Measurements from ENCODE around the gene TIRAP. TPM values are rescaled to one million over a fixed set of nuclear protein-coding genes. Genes with fewer than 3 reads are reported as not detected.
"Not testable (repeated sequence)": the region's sequence is repeated elsewhere in the genome, so short reads cannot be mapped to it uniquely, and the experiment has no call there.

TIRAP gene
- total RNA-seq, 1 donor from 2014 or later: 11.7 TPM

DNA sequence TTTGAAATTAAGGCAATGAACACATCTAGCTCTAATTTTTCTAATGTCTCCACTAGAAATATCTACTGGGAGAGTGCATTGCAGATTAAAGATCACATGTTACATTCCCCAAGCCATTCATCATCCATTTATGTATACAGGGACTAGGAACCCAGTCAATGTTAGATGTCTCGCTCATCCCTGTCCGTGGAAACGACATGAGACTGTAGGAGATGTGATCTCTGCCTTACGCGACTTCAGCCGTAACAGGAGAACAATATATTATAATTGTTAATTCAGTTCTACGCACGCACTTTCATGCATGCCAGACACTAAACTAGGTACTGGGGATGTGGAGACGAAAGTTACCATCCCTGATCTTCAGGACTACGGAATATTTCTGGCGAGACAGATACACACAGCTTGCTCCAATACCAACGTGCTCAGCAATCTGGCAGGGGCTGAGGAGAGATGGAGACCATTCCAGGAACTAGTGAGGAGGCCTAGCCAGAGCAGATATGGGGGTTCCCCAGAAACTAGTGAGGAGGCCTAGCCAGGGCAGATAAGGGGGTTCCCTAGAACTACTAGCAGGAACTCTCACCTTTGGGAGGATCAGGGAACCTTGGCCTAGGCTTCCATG lies 21.7 kb downstream of the TIRAP start:
- DNase-seq (ENCODE audit: low read depth): no peak
- TF ChIP-seq, protein P1, sequence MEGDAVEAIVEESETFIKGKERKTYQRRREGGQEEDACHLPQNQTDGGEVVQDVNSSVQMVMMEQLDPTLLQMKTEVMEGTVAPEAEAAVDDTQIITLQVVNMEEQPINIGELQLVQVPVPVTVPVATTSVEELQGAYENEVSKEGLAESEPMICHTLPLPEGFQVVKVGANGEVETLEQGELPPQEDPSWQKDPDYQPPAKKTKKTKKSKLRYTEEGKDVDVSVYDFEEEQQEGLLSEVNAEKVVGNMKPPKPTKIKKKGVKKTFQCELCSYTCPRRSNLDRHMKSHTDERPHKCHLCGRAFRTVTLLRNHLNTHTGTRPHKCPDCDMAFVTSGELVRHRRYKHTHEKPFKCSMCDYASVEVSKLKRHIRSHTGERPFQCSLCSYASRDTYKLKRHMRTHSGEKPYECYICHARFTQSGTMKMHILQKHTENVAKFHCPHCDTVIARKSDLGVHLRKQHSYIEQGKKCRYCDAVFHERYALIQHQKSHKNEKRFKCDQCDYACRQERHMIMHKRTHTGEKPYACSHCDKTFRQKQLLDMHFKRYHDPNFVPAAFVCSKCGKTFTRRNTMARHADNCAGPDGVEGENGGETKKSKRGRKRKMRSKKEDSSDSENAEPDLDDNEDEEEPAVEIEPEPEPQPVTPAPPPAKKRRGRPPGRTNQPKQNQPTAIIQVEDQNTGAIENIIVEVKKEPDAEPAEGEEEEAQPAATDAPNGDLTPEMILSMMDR (IDR thresholded peaks at IDR 0.05; ENCODE audit: insufficient read depth, low read length, poor library complexity, severe bottlenecking): no peak
- Histone ChIP-seq H3K27me3 (ENCODE audit: control insufficient read depth, insufficient read depth, low read length) (no peaks in the 10 kb centered on the region), H3K4me3 (ENCODE audit: low read depth, low read length) (peak overlapping the region; percentile 64), H3K36me3 (ENCODE audit: control insufficient read depth, insufficient read depth, low read length) (no peaks in the 10 kb centered on the region)

DNA sequence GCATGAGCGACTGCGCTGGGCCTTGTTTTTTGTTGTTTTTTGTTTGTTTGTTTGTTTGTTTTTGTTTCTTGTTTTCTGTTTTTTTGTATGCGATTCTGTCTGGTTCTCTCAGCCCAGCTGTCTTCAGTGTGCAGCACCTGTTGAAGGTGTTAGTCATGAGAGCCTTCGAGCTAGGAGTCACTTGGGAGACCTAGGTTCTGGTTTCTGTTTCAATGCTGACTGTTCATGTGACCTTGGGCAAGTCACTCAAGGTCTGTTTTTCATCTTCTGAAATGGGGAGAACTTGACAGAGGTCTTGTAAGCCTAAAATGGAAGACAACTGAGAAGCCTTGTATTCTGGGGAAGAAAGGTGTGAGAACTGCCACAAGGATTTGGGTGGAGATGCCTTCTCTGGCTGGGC lies 22.8 kb downstream of the TIRAP start:
- TF ChIP-seq, protein P1 (IDR thresholded peaks at IDR 0.05; ENCODE audit: insufficient read depth, low read length, poor library complexity, severe bottlenecking): no peak
- H3K27me3 ChIP-seq (ENCODE audit: control insufficient read depth, insufficient read depth, low read length): no peaks in the 10 kb centered on the region
- DNase-seq (ENCODE audit: low read depth): no peak
- H3K36me3 ChIP-seq (ENCODE audit: control insufficient read depth, insufficient read depth, low read length): no peaks in the 10 kb centered on the region
- no peak overlapping the region for H3K4me3 ChIP-seq (ENCODE audit: low read depth, low read length)

DNA sequence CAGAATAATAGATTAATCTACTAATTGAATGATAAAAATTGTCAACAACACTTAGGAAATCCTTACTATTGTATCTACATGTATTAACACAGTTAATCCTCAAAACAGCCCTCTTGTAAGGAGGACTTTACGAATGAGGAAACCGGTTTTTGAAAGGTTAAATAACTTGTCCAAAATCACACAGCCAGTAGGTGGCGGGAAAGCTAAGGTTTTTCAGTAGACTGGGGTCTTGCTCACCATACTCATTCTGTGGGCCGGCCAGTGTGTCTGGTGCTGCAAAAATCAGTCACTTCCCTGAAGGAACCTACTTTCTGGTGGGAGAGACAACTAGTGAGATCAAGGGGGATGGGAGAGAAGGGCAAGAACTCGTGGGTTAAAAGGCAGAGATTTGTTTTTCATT lies 24.8 kb downstream of the TIRAP start:
- no peaks in the 10 kb centered on the region for H3K36me3 ChIP-seq (ENCODE audit: control insufficient read depth, insufficient read depth, low read length)
- TF ChIP-seq, protein P1 (IDR thresholded peaks at IDR 0.05; ENCODE audit: insufficient read depth, low read length, poor library complexity, severe bottlenecking): peak; percentile 50
- no peaks in the 10 kb centered on the region for H3K27me3 ChIP-seq (ENCODE audit: control insufficient read depth, insufficient read depth, low read length)
- DNase-seq (ENCODE audit: low read depth): no peak
- no peak overlapping the region for H3K4me3 ChIP-seq (ENCODE audit: low read depth, low read length)

DNA sequence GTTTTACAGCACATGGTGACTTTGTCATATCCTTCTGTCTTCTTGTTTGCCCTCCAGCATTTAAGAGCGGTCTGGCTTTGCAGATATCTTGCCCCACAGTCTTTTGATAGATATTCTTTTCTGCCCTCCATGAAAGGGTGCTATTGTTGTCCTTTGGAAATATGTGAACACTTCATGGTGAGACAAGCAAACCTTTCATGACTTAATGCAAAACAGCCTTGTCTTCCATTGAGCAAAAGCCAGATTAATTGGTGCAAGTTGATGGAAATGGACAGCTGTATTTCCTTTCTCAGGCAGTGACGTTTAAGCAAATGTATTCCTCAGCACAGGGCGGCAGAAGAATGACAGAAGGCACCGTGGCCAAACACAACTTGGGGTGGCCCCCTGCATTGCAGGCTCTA lies 25.4 kb downstream of the TIRAP start:
- TF ChIP-seq, protein P1 (IDR thresholded peaks at IDR 0.05; ENCODE audit: insufficient read depth, low read length, poor library complexity, severe bottlenecking): no peak
- Histone ChIP-seq H3K27me3 (ENCODE audit: control insufficient read depth, insufficient read depth, low read length) (no peaks in the 10 kb centered on the region), H3K36me3 (ENCODE audit: control insufficient read depth, insufficient read depth, low read length) (no peaks in the 10 kb centered on the region), H3K4me3 (ENCODE audit: low read depth, low read length) (no peak overlapping the region)
- DNase-seq (ENCODE audit: low read depth): no peak

DNA sequence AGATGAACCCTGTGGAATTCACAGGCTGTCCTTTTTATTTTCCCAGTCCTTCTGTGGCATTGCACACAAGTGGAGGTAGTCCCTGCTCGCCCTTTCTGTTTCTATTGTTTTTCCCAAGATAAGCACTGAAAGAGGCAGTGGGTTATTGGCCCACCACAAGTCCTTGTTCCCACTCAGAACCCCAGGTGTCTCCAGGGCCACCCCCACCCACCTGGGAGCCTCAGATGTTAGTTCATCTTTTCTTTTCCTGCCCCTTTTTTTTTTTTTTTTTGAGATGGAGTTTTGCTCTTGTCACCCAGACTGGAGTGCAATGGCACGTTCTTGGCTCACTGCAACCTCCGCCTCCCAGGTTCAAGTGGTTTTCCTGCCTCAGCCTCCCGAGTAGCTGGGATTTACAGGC lies 25.9 kb downstream of the TIRAP start:
- H3K27me3 ChIP-seq (ENCODE audit: control insufficient read depth, insufficient read depth, low read length); H3K4me3 ChIP-seq (ENCODE audit: low read depth, low read length); DNase-seq (ENCODE audit: low read depth); H3K36me3 ChIP-seq (ENCODE audit: control insufficient read depth, insufficient read depth, low read length): not testable (repeated sequence)

DNA sequence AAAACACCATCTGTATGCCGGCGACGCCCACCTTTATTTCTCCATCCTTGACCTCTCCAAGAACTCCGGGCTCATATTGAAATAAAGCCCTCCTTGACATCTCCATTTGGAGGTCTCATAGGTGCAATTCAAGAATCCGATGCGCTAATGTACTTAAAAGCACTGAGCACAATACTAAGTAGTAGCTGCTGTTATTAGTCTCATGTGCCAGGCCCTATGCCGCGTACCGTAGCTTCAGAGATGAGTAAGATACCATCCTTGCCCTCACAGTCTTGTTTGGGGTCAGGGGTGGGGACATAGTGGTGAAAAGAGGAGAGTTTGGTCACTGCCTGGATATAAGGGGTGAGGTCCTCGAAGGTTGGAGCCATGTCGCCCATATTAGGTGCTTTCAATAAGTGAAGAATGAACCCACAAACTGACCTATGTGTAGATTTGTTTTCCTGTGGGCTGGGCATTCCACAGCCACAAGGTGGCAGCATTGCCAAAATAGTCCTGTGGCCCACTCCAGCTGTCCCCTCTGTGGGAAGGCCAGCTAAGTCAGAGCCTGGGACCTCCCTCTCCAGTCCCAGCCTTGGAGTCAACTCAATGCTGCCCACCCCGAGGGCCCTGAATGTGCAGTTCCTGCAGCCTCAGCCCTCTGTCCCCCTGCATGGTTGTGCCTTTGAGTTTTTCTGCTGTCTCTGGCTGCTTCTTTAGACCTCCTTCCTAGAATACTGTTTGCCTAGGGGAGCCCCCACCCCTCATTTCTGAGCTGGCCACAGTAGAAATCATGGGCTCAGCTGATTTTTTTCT lies 27.5 kb downstream of the TIRAP start:
- no peak for DNase-seq (ENCODE audit: low read depth)
- Histone ChIP-seq H3K36me3 (ENCODE audit: control insufficient read depth, insufficient read depth, low read length) (no peaks in the 10 kb centered on the region), H3K4me3 (ENCODE audit: low read depth, low read length) (no peak overlapping the region), H3K27me3 (ENCODE audit: control insufficient read depth, insufficient read depth, low read length) (no peaks in the 10 kb centered on the region)
- TF ChIP-seq, protein P1 (IDR thresholded peaks at IDR 0.05; ENCODE audit: insufficient read depth, low read length, poor library complexity, severe bottlenecking): peak; percentile 87

All from kidney epithelial cell (primary cell).